NT2/D1 (cell line): ENCODE data around the gene ILF2.

Experiments
- SUZ12 ChIP-seq: IDR thresholded peaks from 2 replicates; pipeline ENCODE4 v1.6.1; 2011; ENCODE audit not compliant: insufficient read length, insufficient read depth; ENCODE audit errors: extremely low read depth
- YY1 ChIP-seq: IDR thresholded peaks from 2 replicates; pipeline ENCODE4 v1.6.1; 2011; ENCODE audit not compliant: insufficient read length, insufficient read depth
- ZNF274 ChIP-seq: IDR thresholded peaks from 2 replicates; pipeline ENCODE4 v1.6.1; 2011; ENCODE audit warnings: mild to moderate bottlenecking, low read depth, low read length

DNA sequence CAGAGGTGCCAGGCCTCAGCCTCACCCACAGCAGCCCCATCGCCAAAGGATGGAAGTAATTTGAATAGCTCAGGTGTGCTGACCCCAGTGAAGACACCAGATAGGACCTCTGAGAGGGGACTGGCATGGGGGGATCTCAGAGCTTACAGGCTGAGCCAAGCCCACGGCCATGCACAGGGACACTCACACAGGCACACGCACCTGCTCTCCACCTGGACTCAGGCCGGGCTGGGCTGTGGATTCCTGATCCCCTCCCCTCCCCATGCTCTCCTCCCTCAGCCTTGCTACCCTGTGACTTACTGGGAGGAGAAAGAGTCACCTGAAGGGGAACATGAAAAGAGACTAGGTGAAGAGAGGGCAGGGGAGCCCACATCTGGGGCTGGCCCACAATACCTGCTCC, 22.7 kb upstream of the ILF2 start:
- no peak for TF ChIP-seq YY1
- no peak for TF ChIP-seq SUZ12
- TF ChIP-seq ZNF274 = no peak
